SIG-M5 (cell line): Measurements from ENCODE around the gene SLC6A5.
"Not testable (repeated sequence)": the region's sequence is repeated elsewhere in the genome, so short reads cannot be mapped to it uniquely, and the experiment has no call there.

Source experiments
- DNase-seq: peaks from one replicate; lab custom pipeline; 2025; lab: John Stamatoyannopoulos, UW

The SLC6A5 gene

DNA sequence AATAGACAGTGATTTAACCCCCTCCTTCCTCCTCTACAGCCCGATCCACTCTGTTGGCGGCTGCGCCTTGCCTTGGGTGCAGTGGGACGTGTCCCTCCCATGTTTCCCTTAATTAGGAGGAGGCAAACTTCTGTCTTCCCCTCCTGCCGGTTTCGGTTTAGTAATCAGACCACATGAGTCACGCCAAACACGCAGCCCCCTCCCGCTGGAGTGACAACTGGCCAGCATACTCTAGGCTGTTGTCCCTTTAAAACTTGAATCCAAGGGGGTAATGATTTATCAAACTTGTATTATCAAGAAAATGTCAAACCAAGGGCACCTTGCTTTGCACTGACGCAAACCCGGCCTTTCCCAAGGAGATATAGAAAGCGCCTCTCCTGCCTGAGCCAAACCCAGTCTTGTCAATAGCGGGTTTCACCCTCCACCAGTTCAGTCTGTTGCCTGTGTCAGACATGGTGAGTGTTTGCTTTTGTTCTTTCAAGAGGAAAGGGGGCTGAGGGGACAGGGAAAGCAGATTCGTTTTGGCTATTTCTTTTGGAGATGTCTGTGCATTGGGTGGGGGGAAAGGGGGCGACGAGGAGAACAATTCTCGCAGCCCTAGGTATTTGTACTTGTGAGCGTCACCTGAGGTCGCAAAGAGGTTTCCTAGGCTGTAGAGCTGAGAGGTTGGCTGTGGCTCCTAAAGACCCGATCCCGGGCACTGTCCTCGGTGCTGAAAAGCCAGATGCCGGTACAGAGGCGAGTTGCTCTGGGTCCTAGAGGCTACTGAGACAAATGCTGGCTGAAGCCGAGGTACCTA lies at the start of gene SLC6A5:
SLC6A5 (plus strand) TSS at position 388 of the 799 bp plus-strand sequence; CDS start at position 453, 65 bp downstream.
- DNase-seq, result no peak

DNA sequence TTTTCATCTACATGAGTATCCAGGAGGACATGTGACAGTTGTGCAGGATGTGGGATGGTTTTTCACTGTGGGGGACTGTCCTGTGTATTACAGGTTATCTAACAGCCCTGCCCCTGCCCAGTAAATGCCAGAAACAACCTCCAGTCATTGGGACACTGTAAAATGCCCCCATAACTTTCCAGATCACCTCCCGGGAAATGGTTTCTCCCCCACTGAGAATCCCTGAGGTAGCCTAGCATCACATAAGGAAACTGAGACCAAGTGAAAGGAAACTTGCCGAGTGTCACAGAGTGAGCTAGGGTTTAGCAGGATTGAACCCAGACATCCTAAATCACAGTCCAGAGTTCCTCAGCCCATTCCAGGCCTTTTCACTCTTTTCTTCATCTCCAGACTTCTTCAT lies 48.3 kb upstream of the SLC6A5 start:
- DNase-seq, result no peak

DNA sequence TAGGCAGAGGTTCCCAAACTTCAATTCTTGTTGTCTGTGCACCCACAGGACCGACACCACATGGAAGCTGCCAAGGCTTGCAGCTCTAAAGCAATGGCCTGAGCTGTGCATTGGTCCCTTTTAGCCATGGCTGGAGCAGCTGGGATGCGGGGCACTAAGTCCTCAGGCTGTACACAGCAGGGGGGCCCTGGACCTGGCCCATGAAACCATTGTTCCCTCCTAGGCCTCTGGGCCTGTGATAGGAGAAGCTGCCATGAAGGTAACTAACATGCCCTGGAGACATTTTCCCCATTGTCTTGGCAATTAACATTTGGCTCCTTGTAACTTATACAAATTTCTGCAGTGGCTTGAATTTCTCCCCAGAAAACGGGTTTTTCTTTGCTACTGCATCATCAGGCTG lies 43.6 kb upstream of the SLC6A5 start:
- DNase-seq, result no peak

GRCh38 chr11:20556396-20556795 lies 43.0 kb upstream of the SLC6A5 start:
- not testable (repeated sequence) for DNase-seq

DNA sequence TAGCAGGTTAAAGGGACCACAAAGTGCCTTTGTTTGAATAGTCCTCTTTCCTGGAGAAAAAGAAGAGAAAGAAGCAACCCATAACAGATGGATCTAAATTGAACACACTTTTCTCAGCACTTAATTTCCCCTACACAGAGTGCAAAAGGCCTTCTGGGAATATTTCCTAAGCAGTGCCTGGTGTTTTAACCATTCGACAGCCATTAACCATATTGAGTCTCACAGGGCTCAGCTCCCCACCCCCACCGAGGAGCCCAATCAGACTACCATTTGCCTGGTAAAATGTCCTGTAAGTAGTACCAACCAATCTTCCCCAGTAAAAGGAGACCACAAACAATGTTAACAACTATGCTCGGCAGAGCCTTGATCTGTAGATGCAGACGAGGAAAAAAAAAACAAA lies 40.7 kb upstream of the SLC6A5 start:
- DNase-seq, result no peak

DNA sequence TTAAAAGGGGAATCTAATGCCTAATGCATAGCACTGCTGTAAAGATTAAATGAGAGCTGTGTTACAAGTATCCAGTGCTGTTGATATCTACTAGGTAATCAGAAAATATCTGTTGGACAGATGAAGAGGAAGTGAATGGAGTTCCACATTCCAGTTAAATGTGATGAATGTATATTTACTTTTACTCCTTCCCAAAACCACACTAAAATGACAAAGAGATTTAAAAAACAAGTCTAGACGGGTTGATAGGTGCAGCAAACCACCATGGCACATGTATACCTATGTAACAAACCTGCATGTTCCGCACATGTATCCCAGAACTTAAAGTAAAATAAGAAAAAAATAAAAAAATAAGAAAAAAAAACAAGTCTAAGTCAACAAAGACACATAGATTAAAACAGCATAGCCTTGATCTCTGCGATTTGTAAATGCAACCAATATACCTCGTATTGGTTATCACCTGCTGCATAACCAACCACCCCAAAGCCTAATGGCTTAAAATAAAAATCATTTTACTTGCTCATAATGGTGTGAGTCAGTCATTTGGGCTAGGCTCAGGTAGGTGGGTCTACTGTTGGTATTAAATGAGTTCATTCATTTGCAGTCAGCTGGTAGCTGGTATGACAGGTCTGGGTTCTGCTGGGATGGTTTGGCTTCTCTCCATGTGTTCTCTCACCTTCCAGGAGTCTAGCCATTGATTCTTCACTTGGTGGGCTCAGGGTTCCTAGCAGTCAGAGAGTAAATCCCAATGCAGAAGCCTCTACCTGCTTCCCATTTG lies 39.7 kb upstream of the SLC6A5 start:
- no peak for DNase-seq

GRCh38 chr11:20561915-20562314 lies 37.5 kb upstream of the SLC6A5 start:
- DNase-seq, result no peak

- DNase-seq, result no peak
Measured at GRCh38 chr11:20563866-20564265, 35.5 kb upstream of the SLC6A5 start.

DNA sequence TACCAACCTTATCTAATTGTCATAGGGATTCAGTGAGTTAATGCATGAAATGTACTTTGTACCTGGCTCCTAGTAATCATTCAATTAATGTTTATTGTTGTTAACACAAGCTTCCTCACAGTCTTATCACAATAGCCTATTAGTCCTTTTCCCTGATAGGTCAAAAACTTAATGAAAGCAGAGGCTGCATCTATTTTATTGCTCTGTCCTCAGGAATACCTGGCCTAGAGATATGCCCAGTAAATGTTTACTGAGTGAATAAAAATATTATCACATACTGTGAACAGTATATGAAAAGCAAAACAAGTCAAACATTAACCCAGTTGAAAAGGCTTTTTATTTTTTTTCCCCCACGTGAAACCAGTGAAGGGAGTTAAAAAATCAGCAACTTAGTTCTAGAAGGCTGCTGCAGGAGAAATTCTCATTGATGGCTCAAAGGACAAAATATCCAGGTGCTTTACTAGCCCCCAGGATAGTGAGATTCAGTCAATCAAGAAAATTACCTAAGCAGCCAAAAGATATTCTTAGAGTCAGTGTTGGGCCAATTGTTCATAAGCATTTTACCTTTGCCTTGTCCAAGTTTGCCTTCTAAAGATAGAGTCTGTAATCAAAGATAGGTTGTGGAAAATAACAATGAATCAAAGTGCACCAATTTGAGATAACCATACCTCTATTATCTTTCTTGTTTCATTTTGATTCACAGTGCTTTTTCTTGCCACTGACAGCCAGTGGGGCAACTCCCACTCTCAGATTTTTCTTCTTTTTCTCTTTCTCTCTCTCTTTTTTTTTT lies 34.4 kb upstream of the SLC6A5 start:
- DNase-seq, result no peak

GRCh38 chr11:20566115-20566514 lies 33.3 kb upstream of the SLC6A5 start:
- DNase-seq, result not testable (repeated sequence)

GRCh38 chr11:20566591-20567434 lies 32.6 kb upstream of the SLC6A5 start:
- no peak for DNase-seq

GRCh38 chr11:20579725-20580124 lies 19.7 kb upstream of the SLC6A5 start:
- DNase-seq, result not testable (repeated sequence)

DNA sequence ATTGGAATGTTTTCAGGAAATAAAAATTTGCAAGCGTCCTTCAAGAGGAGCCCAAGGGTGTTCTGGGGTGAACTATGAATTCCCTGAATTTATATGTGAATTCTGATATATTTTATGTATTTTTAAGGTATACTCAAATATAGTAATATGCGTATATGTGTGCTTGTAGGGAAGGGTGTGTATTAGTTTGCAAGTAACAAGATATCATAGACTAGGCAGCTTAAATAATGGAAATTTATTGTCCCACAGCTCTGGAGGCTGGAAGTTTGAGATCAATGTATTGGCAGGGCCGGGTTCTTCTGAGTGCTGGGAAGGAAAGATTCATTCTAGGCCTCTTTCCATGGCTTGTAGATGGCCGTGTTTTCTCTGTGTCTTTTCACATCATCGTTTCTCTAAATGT lies 16.2 kb upstream of the SLC6A5 start:
- DNase-seq, result no peak

DNA sequence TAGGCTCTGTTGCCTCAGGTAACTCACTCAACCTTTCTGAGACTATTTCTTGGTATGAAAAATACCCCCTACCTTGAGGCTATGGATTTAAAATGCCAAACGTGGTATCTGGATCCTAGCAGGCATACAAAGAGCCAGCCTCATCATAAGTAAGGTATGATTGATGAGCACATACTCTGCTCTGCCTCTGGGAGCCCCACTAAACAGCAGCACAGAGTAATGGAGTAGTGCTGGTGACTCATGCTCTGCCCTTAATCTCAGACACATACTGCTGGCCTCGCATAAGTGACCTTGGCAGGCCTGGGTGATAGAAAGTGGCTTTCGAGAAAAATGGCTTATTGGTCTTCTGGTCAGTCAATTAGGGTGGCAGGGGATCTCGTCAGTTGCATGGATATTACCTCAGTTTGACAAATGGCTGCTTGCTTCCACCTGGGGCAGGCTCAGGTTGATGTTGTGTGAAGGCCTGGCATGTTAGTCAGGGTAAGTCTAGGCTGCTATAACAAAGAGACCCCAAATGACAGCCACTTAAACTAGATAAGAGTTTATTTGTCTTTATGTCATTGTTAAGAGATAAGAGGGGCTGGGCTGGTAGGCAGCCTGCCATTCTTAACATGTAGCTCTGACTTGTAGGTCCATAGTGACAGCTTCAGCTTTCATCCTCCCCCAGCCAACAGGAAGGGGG lies 15.2 kb upstream of the SLC6A5 start:
- no peak for DNase-seq

DNA sequence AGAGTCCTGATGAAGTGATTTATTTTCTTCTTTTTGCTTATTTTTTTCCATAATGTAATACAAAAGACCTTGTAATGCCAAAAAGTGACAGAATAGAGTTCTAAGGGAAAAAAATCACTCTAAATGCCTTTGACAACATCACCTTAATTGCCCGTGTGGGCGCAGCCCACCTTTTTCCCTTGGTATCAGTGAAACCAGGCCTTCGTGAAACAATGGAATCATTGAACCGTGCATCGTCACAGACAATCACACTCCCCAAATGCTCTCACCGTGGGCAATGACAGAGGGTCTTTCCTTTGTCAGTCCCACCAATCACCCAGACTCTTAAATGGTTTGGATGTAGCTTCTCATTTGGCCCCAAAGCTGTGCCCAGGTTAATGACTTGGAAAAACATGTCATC lies 9.6 kb upstream of the SLC6A5 start:
- no peak for DNase-seq

- no peak for DNase-seq
Measured at GRCh38 chr11:20590381-20590780, 9.0 kb upstream of the SLC6A5 start.

GRCh38 chr11:20592741-20593140 lies 6.7 kb upstream of the SLC6A5 start:
- DNase-seq, result no peak

DNA sequence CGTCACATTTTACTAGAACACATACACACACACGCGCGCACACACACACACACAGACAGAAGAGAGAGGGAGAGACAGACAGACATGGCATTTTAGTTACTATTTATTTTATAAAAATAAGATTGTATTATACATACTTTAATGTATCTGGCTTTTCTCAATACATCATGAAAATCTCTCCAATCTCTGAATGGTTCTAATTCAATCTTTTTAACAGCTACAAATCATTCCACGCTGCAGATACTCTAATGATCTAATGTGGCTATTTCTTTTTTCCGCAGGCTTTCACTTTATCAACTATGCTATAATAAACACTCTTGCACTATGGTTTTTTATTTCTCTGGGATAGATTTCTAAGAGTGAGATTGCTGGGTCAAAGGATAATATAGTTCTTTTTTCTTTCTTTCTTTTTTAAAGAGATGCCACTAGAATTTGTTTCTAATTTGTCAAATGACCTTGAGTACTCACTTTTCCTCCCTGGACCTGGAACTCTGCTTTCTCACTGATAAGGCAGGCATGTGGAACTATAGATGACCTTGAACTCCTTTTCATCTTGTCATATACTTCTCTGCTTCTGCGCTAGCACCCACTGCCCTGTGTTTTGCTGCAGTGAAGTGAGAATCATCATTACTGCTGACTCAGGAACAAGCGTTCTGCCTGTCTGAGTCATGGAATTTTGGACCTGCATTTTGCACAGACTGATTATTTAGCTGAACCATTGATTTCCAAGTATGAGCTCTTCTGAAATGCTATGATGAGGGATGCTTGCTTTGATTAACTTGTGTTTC lies 4.9 kb upstream of the SLC6A5 start:
- DNase-seq, result no peak

- DNase-seq, result no peak
Measured at GRCh38 chr11:20595101-20595500, 4.3 kb upstream of the SLC6A5 start.
